Measurements from ENCODE around the gene ALDH3A2.
"Not testable (repeated sequence)": the region's sequence is repeated elsewhere in the genome, so short reads cannot be mapped to it uniquely, and the experiment has no call there.

ALDH3A2 gene

DNA sequence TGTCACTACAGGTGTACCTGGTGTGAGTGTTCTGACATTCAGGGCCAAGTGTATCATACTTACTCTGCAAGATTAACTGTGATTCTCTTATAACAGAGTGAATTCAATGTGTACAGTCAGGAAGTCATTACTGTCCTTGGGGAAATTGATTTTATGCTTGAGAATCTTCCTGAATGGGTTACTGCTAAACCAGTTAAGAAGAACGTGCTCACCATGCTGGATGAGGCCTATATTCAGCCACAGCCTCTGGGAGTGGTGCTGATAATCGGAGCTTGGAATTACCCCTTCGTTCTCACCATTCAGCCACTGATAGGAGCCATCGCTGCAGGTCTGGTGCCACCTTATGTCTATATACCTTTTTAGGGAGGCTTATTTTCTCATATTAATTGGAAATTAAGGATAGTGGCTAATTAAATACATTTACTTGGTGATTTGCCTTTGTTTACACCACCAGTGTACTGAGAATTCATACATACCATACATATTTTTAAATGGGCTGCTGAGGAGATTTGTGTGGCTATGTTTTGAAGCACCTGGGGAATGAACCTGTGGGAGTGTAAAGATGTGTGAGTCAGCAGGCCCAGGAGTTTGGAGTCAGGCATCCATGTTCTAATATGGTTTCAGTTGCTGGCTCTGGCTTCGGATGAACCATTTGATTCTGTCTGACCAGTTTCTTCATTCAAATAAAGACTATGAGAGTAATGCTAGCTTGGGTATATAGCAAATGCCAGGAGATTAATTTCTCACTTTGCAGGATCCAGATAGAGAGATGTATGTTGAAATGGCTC lies 3.1 kb downstream of the ALDH3A2 start:
- no peak for DNase-seq

- DNase-seq = no peak
Observed at GRCh38 chr17:19652595-19652994, 4.0 kb downstream of the ALDH3A2 start.

DNA sequence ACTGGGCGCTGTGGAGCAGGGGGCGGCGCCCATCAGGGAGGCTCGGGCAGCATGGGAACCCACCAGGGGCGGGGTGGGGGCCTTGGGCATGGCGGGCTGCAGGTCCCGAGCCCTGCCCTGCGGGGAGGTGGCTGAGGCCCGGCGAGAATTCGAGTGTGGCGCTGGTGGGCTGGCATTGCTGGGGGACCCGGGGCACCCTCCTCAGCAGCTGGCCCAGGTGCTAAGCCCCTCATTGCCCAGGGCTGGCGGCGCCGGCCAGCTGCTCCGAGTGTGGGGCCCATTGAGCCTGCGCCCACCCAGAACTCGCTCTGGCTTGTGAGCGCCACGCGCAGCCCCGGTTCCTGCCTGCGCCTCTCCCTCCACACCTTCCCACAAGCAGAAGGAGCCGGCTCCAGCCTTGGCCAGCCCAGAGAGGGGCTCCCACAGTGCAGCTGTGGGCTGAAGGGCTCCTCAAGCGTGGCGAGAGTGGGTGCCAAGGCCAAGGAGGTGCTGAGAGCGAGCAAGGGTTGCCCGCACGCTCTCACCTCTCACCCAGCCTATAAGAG lies 5.9 kb downstream of the ALDH3A2 start:
- DNase-seq = no peak

- no peak for DNase-seq
Observed at GRCh38 chr17:19654896-19655295, 6.3 kb downstream of the ALDH3A2 start.

GRCh38 chr17:19656336-19656735 lies 7.8 kb downstream of the ALDH3A2 start:
- DNase-seq = no peak

- DNase-seq = no peak
Observed at GRCh38 chr17:19656851-19657581, 8.5 kb downstream of the ALDH3A2 start.

DNA sequence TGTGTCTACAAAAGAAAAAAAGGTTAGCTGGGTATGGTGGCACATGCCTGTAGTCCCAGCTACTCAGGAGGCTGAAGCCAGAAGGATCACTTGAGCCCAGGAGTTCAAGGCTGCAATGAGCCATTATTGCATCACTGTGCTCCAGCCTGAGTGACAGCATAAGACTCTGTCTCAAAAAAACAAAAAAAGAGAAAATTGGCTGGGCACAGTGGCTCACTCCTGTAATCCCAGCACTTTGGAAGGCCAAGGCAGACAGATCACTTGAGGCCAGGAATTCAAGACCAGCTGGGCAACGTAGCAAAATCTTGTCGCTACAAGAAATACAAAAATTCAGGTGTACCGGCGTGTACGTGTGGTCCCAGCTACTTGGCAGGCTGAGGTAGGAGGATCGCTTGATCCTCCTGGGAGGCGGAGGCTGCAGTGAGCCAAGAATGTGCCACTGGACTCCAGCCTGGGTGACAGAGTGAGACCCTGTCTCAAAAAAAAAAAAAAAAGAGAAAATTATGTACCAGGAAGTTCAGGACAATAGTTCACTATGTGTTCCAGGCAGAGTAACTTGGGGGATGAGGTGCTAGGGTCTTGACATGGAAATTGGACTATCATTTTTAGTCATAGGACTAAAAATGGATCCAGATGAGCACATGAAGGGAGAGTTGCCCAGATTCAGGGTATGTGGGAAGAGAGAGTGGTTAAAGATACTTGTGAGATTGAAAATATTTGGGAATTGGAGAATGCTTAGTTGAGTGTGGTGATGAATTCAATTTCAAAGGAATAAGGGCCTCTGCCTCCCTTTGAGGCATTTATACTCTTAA lies 11.0 kb downstream of the ALDH3A2 start:
- no peak for DNase-seq

DNA sequence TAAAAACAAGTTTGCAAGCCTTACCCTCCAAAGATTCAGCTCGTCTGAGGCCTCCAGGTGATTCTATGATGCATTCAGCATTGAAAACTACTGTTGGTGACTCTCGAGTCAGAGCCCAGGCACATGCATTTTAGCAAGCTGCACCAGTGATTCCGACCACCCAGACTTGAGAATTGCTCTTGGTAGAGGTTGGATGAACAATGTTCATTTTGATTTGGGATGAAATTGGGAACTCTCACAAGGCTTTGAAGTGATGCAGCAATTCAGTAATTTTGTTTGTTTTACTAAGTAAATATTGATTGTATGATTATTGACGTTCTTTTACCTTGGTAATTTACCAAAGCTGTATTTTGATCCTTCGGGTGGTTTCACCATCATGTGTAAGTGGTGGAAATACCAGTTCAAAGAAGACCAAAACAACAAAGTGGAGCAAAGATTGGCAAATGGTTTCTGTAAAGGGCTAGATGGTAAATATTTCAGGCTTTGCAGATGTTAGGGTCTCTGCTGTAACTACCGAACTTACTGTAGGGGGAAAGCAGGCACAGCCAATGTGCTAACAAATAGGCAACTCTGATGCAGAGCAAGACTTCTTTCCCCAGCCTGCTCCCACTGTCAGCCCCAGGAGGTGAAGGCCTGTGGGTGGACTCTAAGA lies 11.8 kb downstream of the ALDH3A2 start:
- DNase-seq = no peak

DNA sequence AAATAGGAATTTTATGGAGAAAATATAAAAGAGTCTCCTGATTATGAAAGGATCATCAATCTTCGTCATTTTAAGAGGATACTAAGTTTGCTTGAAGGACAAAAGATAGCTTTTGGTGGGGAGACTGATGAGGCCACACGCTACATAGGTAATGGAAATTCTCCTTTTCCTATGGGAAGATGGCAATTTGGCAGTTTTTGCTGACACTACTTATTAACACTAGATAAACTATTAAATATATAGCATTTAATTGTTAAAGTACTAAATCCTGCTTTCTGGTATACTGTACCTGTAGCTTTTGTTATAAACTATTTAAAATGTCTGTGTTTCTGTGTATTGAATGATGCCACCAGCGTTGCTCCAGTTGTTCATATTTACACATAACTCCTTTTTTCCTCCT lies 12.6 kb downstream of the ALDH3A2 start:
- DNase-seq = no peak

DNA sequence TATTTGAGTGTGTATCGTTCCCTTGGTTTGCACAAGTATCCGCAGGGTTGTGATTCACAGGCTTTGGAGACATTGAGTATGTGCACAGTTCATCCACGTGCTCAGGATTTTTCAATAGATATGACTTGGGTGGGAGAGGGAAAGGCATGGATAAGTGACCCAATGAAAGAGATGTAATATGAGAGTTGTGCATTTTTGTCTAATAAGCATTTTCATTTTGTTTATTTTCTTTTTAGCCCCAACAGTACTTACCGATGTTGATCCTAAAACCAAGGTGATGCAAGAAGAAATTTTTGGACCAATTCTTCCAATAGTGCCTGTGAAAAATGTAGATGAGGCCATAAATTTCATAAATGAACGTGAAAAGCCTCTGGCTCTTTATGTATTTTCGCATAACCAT lies 14.5 kb downstream of the ALDH3A2 start:
- no peak for DNase-seq

DNA sequence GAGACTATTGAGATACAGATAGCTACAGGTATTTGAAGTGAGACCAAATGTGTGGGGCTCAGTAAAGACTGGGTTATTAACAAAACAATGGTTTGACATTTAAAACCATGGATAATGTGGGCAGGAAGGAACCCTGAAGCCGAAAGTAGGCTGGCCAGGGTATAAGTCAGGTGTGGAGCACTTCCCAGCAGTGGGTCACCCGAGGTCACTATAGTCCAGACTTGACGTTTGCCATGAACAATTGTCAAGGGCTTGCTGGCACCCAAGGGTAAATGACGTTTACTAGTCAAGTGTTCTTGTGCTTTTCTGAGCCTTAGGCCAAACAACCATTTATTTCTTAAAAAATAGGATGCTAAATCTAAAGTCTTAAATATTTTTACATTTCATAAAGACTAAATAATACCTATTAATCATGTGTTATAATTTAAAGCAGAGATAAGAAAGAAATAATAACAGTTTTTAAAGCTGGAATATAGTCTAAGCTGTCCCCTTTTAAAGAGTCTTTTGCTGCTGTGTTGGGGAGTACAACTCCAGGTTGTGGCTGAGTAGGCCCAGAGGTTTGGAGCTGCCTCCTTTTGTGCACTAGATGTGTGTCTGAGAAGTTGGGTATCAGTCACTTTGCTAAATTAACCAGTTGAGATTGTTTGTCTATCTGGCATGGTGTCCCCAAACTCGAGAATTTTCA lies 15.7 kb downstream of the ALDH3A2 start:
- no peak for DNase-seq

- no peak for DNase-seq
Observed at GRCh38 chr17:19664821-19665181, 16.2 kb downstream of the ALDH3A2 start.

DNA sequence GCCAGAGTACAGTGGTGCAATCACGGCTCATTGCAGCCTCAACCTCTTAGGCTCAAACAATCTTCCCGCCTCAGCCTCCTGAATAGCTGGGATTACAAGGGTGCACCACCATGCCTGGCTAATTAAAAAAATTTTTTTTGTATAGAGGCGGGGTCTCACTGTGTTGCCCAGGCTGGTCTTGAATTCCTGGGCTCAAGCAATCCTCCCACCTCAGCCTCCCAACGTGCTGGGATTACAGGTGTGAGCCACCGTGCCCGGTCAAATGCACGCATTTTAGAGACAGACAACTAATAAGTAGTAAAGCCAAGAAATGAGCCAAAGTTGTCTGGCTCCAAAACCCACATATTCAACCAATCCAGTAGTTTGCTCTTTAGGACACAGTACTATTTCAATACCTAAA lies 21.1 kb downstream of the ALDH3A2 start:
- not testable (repeated sequence) for DNase-seq

- DNase-seq = no peak
Observed at GRCh38 chr17:19670908-19671307, 22.4 kb downstream of the ALDH3A2 start.

DNA sequence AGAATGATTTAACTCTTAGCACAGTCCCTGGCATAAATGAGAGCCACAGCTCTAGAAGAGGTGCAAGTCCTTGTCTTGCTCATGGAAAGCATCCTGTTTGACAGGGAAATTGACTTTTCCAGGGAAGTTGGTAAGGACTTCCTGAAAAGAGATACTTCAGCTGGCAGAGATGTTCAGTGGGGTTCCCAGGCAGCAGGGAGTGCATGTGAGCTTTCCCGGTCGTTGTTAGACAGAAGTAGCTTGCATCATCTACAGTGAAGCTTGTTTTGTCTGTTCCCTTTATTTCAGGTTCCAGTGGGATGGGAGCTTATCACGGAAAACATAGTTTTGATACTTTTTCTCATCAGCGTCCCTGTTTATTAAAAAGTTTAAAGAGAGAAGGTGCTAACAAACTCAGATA lies 22.9 kb downstream of the ALDH3A2 start:
- DNase-seq = no peak

- DNase-seq = no peak
Observed at GRCh38 chr17:19672009-19672750, 23.6 kb downstream of the ALDH3A2 start.

GRCh38 chr17:19673623-19674022 lies 25.1 kb downstream of the ALDH3A2 start:
- no peak for DNase-seq

DNA sequence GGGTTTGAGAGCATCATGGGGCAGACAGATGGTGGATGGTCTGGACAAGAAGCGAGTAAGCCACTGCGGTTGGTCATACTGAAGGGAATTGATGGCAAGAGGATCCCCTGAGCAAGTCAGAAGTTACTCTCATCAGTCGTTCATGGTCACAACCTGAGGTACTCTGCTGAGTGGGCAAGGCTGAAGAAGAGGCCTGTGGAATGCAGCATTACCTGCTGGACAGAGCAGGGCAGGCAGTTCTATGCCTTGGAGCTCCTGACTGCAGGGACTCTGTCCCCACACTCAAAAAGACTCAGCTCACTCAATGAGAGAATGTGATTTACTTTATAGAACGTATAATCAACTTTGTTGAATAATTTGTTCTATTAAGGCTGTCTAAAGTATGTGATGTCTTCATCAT lies 28.3 kb downstream of the ALDH3A2 start:
- no peak for DNase-seq

DNA sequence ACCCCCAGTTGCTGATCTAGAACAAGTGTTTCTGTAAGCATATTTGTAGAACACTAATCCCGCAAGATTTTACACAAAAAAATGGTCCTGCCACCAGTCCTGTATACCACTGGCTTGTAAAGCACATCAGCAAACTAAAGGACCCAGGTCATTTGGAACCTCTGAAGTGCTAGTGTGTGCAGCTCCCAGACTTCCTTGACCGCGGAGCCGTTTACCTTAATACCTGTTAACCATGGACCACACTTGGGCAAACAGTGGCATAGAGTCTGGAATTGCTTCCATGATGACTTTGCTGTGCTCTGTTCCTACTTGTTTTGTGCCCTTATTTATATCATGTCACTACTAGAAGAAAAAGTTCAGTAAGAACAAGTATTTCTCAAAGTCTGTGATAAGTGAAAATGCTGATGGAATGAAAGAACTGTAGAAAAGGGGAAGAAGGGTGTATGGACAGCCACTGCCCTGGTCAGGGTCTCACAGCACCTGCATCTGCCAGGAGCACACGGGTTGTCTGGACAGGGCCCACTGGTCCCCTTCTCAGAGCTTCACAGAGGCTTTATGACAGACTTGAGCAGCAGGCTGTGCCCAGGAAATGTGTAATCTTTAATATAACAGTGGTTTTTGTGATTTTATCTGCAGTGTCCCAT lies 29.3 kb downstream of the ALDH3A2 start:
- DNase-seq = no peak

- DNase-seq = no peak
Observed at GRCh38 chr17:19678581-19679453, 30.3 kb downstream of the ALDH3A2 start.
